ENCODE data around the gene FAR2.
"Not testable (repeated sequence)": the region's sequence is repeated elsewhere in the genome, so short reads cannot be mapped to it uniquely, and the experiment has no call there.

Gene FAR2

GRCh38 chr12:29148911-29149690 is at the start of gene FAR2:
TSS of gene FAR2 (plus strand) at chr12:29149278. CDS start at chr12:29270450, 121,172 bp downstream.
- DNase-seq, result peak; percentile 28 to 37

- DNase-seq, result no peak
These were observed 46.3 kb upstream of the FAR2 start for GRCh38 chr12:29102741-29103140.

- DNase-seq, result peak; percentile 5 to 6
These were observed 45.5 kb upstream of the FAR2 start for GRCh38 chr12:29103539-29103974.

- no peak for DNase-seq
These were observed 44.6 kb upstream of the FAR2 start for GRCh38 chr12:29104516-29104915.

GRCh38 chr12:29110506-29111442 is 38.3 kb upstream of the FAR2 start:
- DNase-seq, result no peak

GRCh38 chr12:29113101-29113500 is 36.0 kb upstream of the FAR2 start:
- DNase-seq, result no peak

- no peak for DNase-seq
These were observed 32.7 kb upstream of the FAR2 start for GRCh38 chr12:29116414-29116813.

GRCh38 chr12:29131539-29131938 is 17.5 kb upstream of the FAR2 start:
- DNase-seq, result no peak

- DNase-seq, result no peak
These were observed 16.8 kb upstream of the FAR2 start for GRCh38 chr12:29132316-29132715.

- DNase-seq, result no peak
These were observed 15.9 kb upstream of the FAR2 start for GRCh38 chr12:29133181-29133580.

GRCh38 chr12:29133680-29134079 is 15.4 kb upstream of the FAR2 start:
- no peak for DNase-seq

GRCh38 chr12:29138256-29138655 is 10.8 kb upstream of the FAR2 start:
- DNase-seq, result not testable (repeated sequence)

GRCh38 chr12:29138855-29139254 is 10.2 kb upstream of the FAR2 start:
- not testable (repeated sequence) for DNase-seq

GRCh38 chr12:29145372-29146170 is 3.5 kb upstream of the FAR2 start:
- DNase-seq, result no peak

GRCh38 chr12:29146196-29146595 is 2.9 kb upstream of the FAR2 start:
- no peak for DNase-seq

- DNase-seq, result no peak
These were observed 1.1 kb upstream of the FAR2 start for GRCh38 chr12:29147731-29148595.

- peak in 1 of 2 experiments; percentile 10 for DNase-seq
These were observed 525 bp upstream of the FAR2 start for GRCh38 chr12:29148596-29148910.

GRCh38 chr12:29149691-29150281 is 708 bp downstream of the FAR2 start:
- DNase-seq, result no peak

GRCh38 chr12:29150462-29150861 is 1.4 kb downstream of the FAR2 start:
- DNase-seq, result no peak

GRCh38 chr12:29152223-29152868 is 3.3 kb downstream of the FAR2 start:
- DNase-seq, result no peak

- DNase-seq, result no peak
These were observed 4.0 kb downstream of the FAR2 start for GRCh38 chr12:29152981-29153630.
